Nephron (organoid): ENCODE measurements around the gene CRYBB3.
A peak's percentile ranks its signal among the peaks of the same experiment; 100 is the strongest.

Experiments
- H3K27ac Mint-ChIP-seq, 3 experiments: 2 replicates each; pipeline ENCODE4 v1.8.0; 2020; ENCODE audit warnings: mixed read lengths in 3 of 3, mild to moderate bottlenecking in 2 of 3, moderate library complexity in 1 of 3
- H3K27me3 Mint-ChIP-seq: 2 replicates; pipeline ENCODE4 v1.8.0; 2021; ENCODE audit warnings: low read depth, mild to moderate bottlenecking, moderate library complexity, mixed read lengths
- H3K36me3 Mint-ChIP-seq: 2 replicates; pipeline ENCODE4 v1.8.0; 2020; ENCODE audit warnings: low read depth, mixed read lengths
- H3K4me1 Mint-ChIP-seq: 2 replicates; pipeline ENCODE4 v1.8.0; 2020; ENCODE audit warnings: mixed read lengths
- H3K4me3 Mint-ChIP-seq, 3 experiments: 2 replicates each; pipeline ENCODE4 v1.8.0; 2020; ENCODE audit warnings: mild to moderate bottlenecking in 3 of 3, mixed read lengths in 3 of 3, moderate library complexity in 2 of 3
- H3K9me3 Mint-ChIP-seq: 2 replicates; pipeline ENCODE4 v1.8.0; 2020; ENCODE audit warnings: mixed read lengths
- CTCF ChIP-seq, 3 experiments: fragments of 200-600 bp; sonication (generic); IDR thresholded peaks; one replicate each; pipeline ENCODE4 v1.5.0; 2021; ENCODE audit warnings: antibody characterized with exemption in 3 of 3; ENCODE audit not compliant: unreplicated experiment in 3 of 3

The CRYBB3 gene

GRCh38 chr22:25160120-25160996, 39.3 kb upstream of the CRYBB3 start:
- Mint-ChIP-seq H3K4me3 (no peak overlapping the region), H3K27ac (no peak overlapping the region), H3K9me3 (no peaks in the 10 kb centered on the region), H3K36me3 (no peaks in the 10 kb centered on the region), H3K27me3 (no peaks in the 10 kb centered on the region), H3K4me1 (peaks cover 57% of the 10 kb centered on the region)
- TF ChIP-seq CTCF (IDR thresholded peaks at IDR 0.05; ENCODE audit: unreplicated experiment in 3 of 3), result no peak

- H3K27me3 Mint-ChIP-seq, result no peaks in the 10 kb centered on the region
- no peaks in the 10 kb centered on the region for H3K9me3 Mint-ChIP-seq
- no peak for TF ChIP-seq CTCF (IDR thresholded peaks at IDR 0.05; ENCODE audit: unreplicated experiment in 3 of 3)
- H3K36me3 Mint-ChIP-seq, result no peaks in the 10 kb centered on the region
- H3K4me1 Mint-ChIP-seq, result peaks cover 61% of the 10 kb centered on the region
- H3K27ac Mint-ChIP-seq, result no peak overlapping the region
- H3K4me3 Mint-ChIP-seq, result no peak overlapping the region
Measured at GRCh38 chr22:25161017-25161915, 38.4 kb upstream of the CRYBB3 start.

- Mint-ChIP-seq H3K27me3 (no peaks in the 10 kb centered on the region), H3K36me3 (no peaks in the 10 kb centered on the region), H3K9me3 (no peaks in the 10 kb centered on the region), H3K4me3 (no peak overlapping the region), H3K27ac (peak overlapping the region in 1 of 3 experiments; percentile 37), H3K4me1 (peaks cover 53% of the 10 kb centered on the region)
- TF ChIP-seq CTCF (IDR thresholded peaks at IDR 0.05; ENCODE audit: unreplicated experiment in 3 of 3), result no peak
Measured at GRCh38 chr22:25161916-25162530, 37.6 kb upstream of the CRYBB3 start.

GRCh38 chr22:25162561-25162960, 37.1 kb upstream of the CRYBB3 start:
- Mint-ChIP-seq H3K9me3 (no peaks in the 10 kb centered on the region), H3K36me3 (no peaks in the 10 kb centered on the region), H3K4me3 (no peak overlapping the region), H3K27ac (peak overlapping the region in 1 of 3 experiments; percentile 37), H3K4me1 (peaks cover 48% of the 10 kb centered on the region), H3K27me3 (peaks cover 5% of the 10 kb centered on the region)
- TF ChIP-seq CTCF (IDR thresholded peaks at IDR 0.05; ENCODE audit: unreplicated experiment in 3 of 3), result no peak

GRCh38 chr22:25165785-25166184, 33.9 kb upstream of the CRYBB3 start:
- Mint-ChIP-seq H3K4me1 (peaks cover 28% of the 10 kb centered on the region), H3K9me3 (no peaks in the 10 kb centered on the region), H3K27me3 (peaks cover 5% of the 10 kb centered on the region)

More at GRCh38 chr22:25165785-25166184, 33.9 kb upstream of the CRYBB3 start:
- no peak overlapping the region for H3K4me3 Mint-ChIP-seq
- no peaks in the 10 kb centered on the region for H3K36me3 Mint-ChIP-seq
- no peak for TF ChIP-seq CTCF (IDR thresholded peaks at IDR 0.05; ENCODE audit: unreplicated experiment in 3 of 3)
- peak overlapping the region in 1 of 3 experiments; percentile 45 for H3K27ac Mint-ChIP-seq
